T47D (cell line): Measurements from ENCODE around the gene AK5.

Experiments used
- DNase-seq, 2 experiments: peaks; one replicate each; pipeline versions ENCODE4 v3.0.0 to v3.0.0-alpha.2; 2011 to 2012; ENCODE audit warnings: low read depth in 1 of 2, low spot score in 1 of 2
- JUND ChIP-seq: IDR thresholded peaks from 2 replicates; pipeline ENCODE4 v1.6.1; 2012; ENCODE audit warnings: low read depth
- in situ Hi-C: cut with HindIII; loops from 2 replicates; pipeline ENCODE4 v1.10.0; 2016; ENCODE audit warnings: low sequenced_read_pairs, low pct_unique_long_range_greater_than_20kb

The AK5 gene

GRCh38 chr1:77342745-77343144 lies 60.9 kb downstream of the AK5 start:
- no peak for DNase-seq
- in situ Hi-C loops = no loop called here
- TF ChIP-seq JUND = no peak

DNA sequence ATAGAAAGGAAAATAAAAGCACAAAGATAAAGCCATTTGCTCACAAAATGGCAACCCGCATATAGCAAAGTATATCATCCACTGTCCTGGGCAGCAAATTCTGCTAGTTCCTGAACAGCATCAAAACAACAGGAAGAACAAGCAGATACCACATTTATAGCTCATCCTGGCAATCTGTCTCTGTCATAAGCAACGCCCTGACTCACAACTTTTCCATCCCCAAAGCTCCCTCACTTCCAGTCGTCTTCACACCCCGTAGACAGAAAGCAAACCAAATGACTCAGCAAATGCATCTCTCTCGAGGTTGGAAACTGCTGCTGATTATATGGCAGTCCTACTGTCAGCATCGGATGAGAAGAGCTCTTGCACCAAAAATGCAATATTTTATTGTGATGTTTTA lies 65.8 kb downstream of the AK5 start:
- in situ Hi-C loops = no loop called here
- DNase-seq = no peak
- TF ChIP-seq JUND = no peak

GRCh38 chr1:77348549-77348948 lies 66.7 kb downstream of the AK5 start:
- no peak for DNase-seq
- no peak for TF ChIP-seq JUND
- in situ Hi-C loops = no loop called here

- in situ Hi-C loops = no loop called here
- TF ChIP-seq JUND = no peak
- DNase-seq = no peak
Observed at GRCh38 chr1:77349275-77349674, 67.5 kb downstream of the AK5 start.

DNA sequence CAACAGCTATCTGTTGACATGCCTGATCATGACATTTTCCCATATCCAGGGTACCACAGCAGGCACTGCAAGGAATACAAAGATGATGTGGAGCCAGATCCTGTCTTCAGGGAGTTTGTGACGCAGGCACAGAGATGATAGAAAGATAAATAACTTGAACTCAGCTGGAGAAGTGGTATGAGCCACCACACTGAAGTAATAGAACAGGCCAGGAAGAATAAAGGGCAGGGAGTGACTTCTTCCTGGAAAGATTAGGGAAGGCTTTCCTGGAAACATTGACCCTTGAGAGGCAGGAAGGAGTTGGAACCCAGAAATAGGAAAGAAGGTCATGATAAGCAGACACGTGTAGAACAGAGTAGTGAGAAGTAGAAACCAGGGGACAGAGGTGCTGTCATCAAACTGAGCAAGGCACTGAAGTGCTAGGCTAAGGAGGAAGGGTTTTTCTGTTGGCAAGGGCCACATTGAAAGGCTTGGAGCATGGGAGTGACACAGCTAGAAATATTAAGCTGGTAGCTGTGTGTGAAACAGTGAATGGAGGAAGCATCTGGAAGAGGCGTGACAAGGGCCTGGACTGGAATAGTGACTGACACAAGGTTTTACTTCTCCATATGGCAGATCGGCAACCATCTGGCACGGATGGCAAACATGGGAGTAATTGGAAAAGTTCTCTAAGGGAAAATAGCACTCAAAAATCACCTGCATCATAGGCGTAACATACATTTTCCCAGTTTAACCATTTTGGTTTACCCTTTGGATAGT lies 68.4 kb downstream of the AK5 start:
- in situ Hi-C loops = no loop called here
- TF ChIP-seq JUND = no peak
- DNase-seq = no peak

- no peak for DNase-seq
- no peak for TF ChIP-seq JUND
- in situ Hi-C loops = no loop called here
Observed at GRCh38 chr1:77354536-77354935, 72.7 kb downstream of the AK5 start.

DNA sequence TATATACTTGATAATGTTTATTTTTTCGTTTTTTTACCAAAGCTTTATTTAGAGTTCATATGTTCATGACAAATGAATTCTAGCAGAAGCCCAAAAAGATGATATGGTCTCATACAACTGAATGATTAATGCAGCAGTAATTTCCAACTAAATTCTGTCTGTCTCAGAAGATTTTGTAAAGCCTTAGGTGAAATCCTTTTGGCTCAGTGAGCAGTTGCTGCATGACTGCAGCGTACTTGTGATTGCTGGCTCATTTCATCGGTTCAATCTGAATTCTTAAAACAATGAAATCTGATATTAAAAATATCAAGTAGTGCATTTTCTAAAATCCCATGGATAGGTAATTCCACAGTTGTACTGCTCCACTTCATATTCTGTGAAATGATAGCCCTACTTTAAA lies 73.2 kb downstream of the AK5 start:
- DNase-seq = no peak
- no peak for TF ChIP-seq JUND
- in situ Hi-C loops = no loop called here

- in situ Hi-C loops = no loop called here
Observed at GRCh38 chr1:77356136-77356535, 74.3 kb downstream of the AK5 start.

DNA sequence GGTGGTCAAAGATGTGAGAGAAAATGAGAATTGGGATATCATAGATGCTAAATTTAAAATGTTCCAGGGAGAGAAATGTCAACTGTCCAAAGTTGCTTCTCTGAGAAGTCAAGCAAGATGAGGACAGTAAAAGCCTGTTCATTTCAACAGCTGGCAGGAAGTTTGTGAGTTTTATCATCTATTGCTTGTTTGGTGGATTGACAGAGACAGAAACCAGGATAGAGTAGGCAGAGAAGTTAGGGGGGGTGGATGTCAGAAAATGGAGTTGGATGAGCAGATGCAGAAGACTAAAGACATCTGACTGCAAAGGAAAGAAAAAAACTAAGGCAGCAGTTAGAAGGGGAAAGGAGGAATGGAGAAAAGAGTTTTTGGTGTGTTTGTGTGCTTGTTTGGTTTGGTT lies 78.4 kb downstream of the AK5 start:
- in situ Hi-C loops = no loop called here
- DNase-seq = no peak
- no peak for TF ChIP-seq JUND

More at GRCh38 chr1:77356136-77356535, 74.3 kb downstream of the AK5 start:
- no peak for DNase-seq
- TF ChIP-seq JUND = no peak

DNA sequence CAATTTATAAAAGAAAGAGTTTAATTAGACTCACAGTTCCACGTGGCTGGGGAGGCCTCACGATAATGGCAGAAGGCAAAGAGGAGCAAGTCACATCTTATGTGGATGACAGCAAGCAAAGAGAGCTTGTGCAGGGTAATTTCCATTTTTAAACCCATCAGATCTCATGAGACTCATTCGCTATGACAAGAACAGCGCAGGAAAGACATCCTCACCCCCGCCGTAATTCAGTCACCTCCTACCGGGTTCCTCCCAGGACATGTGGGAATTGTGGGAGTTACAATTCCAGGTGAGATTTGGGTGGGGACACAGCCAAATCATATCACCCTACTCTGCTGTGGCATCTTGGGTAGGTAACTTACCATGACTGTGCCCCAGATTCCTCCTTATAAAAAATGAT lies 79.8 kb downstream of the AK5 start:
- in situ Hi-C loops = no loop called here

DNA sequence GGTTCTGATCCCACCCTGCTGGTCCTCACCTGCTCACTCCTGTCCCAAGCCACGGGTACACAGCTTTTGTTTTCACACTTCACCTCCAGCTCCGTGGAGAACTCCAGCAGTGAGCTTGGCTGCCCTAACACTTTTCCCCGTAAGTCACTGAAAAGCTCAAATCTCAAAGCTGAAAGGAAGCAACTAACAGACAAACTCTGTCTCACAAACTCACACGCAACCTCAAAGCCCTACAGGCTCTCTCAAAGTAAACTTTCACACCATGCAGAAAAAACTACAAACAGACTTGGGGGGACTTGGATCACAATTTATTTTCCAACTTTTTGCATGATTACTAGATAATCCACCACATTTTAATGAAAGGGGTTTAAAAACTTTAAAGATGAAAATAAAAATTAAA lies 88.3 kb downstream of the AK5 start:
- no peak for DNase-seq
- TF ChIP-seq JUND = no peak
- in situ Hi-C loops = no loop called here

More for the DNA sequence above, 79.8 kb downstream of the AK5 start:
- no peak for DNase-seq
- TF ChIP-seq JUND = no peak

DNA sequence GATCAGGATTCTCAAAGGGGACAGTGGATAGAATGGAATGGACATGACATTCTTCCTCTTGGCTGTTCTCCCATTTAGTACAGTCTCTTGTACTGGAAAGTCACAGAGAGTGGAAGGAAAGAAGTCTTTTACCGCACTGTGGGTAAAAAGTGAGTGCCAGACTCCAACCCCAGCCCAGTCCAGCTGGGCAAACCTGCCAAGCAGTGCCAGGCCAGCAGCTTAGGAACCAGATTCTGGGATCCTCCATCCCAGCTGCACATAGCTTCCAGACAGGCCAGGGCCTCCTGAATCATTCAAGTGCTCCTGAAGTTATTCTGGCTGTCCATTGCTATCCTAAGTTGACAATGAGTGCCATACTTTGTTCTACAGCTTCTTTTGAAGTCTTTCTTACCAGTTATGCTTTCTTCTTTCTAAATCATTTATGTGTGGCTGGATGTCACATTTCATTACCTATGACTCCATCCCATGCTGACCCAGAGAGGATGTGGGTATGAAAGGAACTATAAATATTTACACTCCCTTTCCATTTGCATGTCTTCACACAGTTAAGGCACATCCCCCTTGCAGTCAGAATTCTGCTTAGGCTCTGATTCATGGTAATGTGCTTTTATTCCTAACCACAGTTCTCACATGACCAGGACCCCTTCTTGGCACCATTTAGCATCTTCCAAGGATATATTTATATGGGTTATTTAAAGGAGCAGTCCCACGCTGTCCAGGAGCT lies 88.9 kb downstream of the AK5 start:
- in situ Hi-C loops = no loop called here
- no peak for DNase-seq
- TF ChIP-seq JUND = no peak

- DNase-seq = no peak
- in situ Hi-C loops = no loop called here
- no peak for TF ChIP-seq JUND
Observed at GRCh38 chr1:77371396-77371795, 89.6 kb downstream of the AK5 start.

DNA sequence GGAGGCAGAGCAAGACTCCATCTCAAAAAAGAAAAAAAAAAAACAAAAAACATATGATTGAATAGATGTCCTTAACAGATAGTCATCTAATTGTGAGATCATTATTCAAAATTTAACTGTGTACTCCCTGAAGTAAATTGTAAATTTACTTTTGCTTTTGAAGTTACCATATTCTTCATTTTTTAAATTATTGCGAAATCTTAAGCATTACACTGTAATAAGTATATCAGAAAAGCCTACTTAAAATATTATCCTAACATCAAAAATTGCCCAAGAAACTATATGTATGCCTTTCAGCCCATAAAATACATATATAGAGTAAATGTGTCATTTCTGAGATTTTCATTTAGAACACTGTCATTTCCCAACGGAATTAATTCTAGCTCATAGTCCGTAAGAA lies 91.9 kb downstream of the AK5 start:
- DNase-seq = no peak
- no peak for TF ChIP-seq JUND
- in situ Hi-C loops = no loop called here
